Endothelial cell of umbilical vein (primary cell): ENCODE results near the gene PARD3B.

ENCODE experiments used
- EZH2 ChIP-seq: IDR thresholded peaks from 2 replicates; pipeline ENCODE4 v1.6.1; 2012; ENCODE audit warnings: borderline replicate concordance, low read depth, mild to moderate bottlenecking, moderate library complexity, low read length, inconsistent platforms; ENCODE audit not compliant: severe bottlenecking
- POLR2A ChIP-seq: IDR thresholded peaks from 2 replicates; pipeline ENCODE4 v1.6.1; 2012; ENCODE audit warnings: low read depth, mild to moderate bottlenecking, control low read depth, low read length
- POLR2AphosphoS5 ChIP-seq: IDR thresholded peaks from 2 replicates; pipeline ENCODE4 v1.6.1; 2012; ENCODE audit warnings: low read depth, mild to moderate bottlenecking, control low read depth, low read length, moderate library complexity; ENCODE audit not compliant: insufficient read depth
- TF ChIP-seq, protein P1 (sequence below), 2 donors: IDR thresholded peaks; 1 replicate in 1 of 2; 2 replicates in 1 of 2; pipeline ENCODE4 v1.5.1; 2011; ENCODE audit warnings: low read length in 2 of 2, mild to moderate bottlenecking in 2 of 2, moderate library complexity in 2 of 2, control low read depth in 1 of 2, inconsistent platforms in 1 of 2, low read depth in 1 of 2; ENCODE audit not compliant: insufficient read depth in 1 of 2; ENCODE audit errors: extremely low read depth in 1 of 2
- TF ChIP-seq, protein P2 (sequence below): IDR thresholded peaks from 2 replicates; pipeline ENCODE4 v1.6.1; 2011; ENCODE audit not compliant: insufficient read depth, insufficient read length

DNA sequence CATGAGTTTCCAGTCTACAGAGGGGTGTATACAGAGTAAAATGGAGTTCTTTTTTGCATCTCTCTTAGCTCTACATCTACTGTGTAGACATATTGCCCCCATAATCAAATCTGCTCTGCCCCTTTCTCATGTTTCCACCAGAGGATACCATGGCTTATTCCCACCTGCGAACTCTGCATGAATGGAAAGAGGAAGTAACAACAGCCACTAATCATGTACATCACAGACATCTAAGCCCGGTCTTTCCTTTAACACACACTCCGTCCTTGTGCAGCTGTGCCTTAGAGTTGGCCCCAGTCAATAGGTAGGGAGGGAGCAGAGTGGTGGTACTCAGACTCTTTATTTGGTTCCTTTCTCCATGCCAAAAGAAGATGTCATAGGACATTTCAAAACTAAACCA is 989.7 kb downstream of the PARD3B start:
- TF ChIP-seq POLR2AphosphoS5 (no peak), POLR2A (no peak), EZH2 (no peak)
- TF ChIP-seq, protein P1, sequence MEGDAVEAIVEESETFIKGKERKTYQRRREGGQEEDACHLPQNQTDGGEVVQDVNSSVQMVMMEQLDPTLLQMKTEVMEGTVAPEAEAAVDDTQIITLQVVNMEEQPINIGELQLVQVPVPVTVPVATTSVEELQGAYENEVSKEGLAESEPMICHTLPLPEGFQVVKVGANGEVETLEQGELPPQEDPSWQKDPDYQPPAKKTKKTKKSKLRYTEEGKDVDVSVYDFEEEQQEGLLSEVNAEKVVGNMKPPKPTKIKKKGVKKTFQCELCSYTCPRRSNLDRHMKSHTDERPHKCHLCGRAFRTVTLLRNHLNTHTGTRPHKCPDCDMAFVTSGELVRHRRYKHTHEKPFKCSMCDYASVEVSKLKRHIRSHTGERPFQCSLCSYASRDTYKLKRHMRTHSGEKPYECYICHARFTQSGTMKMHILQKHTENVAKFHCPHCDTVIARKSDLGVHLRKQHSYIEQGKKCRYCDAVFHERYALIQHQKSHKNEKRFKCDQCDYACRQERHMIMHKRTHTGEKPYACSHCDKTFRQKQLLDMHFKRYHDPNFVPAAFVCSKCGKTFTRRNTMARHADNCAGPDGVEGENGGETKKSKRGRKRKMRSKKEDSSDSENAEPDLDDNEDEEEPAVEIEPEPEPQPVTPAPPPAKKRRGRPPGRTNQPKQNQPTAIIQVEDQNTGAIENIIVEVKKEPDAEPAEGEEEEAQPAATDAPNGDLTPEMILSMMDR (IDR thresholded peaks at IDR 0.05; ENCODE audit: extremely low read depth in 1 of 2, insufficient read depth in 1 of 2, low read depth in 1 of 2, low read length in 2 of 2): no peak
- TF ChIP-seq, protein P2, sequence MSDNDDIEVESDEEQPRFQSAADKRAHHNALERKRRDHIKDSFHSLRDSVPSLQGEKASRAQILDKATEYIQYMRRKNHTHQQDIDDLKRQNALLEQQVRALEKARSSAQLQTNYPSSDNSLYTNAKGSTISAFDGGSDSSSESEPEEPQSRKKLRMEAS: no peak
